GM21360 (cell line): ENCODE data around the gene SH3BP5L.
A peak's percentile ranks its signal among the peaks of the same experiment; 100 is the strongest.

ENCODE experiments used
- ATAC-seq: cut with Tn5 transposase; IDR thresholded peaks from one replicate; pipeline ENCODE4 v1.9.1; 2021; ENCODE audit warnings: mild to moderate bottlenecking, moderate library complexity; ENCODE audit not compliant: unreplicated experiment

SH3BP5L gene

DNA sequence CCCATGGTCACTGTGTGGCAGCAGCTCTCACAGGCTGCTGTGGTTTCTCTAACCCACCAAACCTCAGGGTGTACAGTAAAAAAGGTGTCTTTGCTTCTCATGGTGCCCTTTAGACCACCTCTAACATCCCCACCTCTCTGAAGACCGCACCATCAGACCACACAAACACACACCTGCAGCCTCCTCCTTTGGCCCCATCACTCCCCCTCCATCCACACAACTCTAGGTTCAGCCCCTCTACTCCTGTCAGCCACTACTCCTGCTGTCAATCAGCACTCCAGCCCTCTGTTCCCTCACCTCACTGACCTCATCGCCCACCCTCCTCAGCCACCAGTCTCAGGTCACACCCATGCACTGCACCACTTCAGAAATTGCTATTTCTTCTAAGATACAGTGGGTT is 25.7 kb upstream of the SH3BP5L start:
- no peak for ATAC-seq

DNA sequence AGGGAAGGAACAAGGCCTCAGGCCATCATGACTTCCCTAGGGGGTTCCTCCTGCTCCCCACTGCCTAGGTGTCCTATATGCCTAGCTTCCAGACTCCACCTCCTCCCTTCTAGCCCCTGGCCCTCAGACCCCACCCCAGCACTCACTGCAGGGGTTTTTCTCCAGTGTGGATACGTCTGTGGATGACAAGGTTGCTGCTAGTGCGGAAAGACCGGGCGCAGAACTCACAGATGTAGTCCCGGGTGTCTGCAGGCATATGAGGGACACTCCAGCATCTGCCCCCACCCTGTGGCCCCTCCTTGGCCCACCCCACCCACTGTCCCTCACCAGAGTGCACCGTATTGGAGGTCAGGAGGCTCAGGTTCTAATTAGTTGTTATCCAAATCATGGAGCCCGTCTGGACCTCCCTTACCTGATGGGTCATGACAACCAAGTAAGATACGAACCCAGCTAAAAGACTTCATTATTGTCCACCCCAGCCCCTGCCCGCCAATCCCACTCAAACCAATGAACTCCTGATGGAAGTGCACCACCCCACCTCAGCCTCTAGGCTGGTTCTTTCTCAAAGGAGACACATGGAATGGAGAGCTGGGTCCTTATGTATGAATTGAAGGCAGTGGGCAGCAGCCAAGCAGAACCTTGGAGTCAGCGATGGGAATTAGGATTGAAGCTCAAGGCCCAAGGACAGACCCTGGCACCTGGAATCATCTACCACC is 25.0 kb upstream of the SH3BP5L start:
- ATAC-seq = no peak

DNA sequence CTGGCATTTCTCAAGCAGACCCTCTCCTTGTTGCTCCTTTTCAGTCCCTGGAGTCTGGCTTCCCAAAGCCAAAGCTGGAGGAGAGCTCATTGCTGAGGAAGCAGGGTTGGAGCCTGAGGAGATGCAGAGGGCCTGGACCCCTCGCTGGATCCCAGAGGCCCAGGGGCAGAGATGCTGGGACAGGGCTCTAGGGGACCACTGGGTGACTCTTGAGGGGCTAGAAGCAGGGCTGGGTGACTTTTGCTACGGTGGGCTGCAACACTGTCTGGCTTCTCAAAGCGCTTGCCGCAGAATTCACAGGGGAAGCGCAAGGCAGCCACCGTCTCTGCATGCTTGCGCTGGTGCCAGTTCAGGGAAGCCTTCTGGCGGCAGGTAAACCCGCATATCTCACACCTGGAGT is 24.4 kb upstream of the SH3BP5L start:
- ATAC-seq = no peak

DNA sequence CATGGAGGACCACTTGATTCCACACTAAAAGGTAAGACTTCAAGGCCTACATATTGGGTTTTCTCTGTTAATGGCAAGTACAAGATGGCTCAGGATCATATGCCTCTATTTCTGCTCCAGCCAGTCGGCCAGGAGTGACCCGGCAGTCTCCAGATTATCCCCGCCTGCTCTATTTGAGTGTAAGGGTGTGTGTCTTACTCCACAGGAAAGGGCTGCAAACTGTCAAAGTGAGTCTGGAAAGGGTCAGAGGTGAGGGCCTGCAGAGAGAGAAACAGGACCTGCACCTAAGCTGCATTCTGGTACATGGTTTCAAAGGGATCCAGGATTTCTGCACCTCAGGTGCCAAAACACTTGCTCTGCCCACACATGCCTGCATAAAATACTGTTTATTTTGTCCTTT is 23.9 kb upstream of the SH3BP5L start:
- ATAC-seq = no peak

DNA sequence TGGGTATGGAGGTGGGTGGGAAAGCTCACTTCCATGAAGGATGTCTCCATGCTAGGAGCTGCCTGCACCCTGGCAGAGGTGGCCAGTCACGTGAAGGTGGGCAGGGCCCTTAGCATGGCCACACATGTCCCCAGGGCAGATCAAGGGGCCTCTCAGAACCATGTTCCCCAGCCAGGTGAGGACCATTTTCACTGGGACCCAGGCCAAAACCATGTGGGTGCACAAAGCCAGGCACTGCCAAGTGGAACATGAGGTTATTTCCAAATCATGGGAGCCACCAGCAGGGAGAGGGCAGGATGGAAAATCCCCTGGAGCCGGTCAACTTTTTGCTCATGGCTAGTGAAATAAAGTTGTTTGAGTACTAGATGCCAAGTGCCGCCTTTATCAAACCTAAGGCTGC is 23.4 kb upstream of the SH3BP5L start:
- no peak for ATAC-seq

DNA sequence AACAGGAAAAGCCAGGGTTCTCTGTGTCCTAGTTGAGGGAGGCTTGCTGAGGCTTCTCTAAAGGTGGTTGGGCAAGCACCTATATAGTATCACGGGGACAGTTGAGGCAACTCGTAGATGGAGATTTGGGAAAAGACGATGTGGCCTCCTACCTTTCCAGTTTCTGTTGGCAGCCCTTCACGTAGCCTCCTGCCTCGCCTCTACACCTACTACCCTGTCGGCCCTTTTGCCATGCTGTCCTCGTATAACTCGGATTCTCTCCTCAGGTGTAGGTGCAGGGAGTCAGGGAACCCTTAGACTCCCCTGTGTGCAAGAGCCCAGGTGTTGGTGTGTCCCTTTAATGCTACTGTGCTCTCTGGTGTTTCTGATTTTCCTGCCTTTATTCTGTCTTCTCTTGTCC is 22.9 kb upstream of the SH3BP5L start:
- ATAC-seq = no peak

DNA sequence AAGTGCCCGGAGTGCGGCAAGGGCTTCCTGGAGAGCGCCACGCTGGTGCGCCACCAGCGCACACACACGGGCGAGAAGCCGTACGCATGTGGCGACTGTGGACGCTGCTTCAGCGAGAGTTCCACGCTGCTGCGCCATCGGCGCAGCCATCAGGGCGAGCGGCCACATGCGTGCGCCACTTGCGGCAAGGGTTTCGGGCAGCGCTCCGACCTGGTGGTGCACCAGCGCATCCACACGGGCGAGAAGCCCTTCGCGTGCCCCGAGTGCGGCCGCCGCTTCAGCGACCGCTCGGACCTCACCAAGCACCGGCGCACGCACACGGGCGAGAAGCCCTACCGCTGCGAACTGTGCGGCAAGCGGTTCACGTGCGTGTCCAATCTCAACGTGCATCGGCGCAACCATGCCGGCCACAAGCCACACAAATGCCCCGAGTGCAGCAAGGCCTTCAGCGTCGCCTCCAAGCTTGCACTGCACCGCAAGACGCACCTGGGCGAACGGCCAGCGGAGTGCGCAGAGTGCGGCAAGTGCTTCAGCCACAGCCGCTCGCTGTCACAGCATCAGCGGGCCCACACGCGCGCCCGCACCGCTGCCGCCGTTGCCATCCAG is 22.3 kb upstream of the SH3BP5L start:
- ATAC-seq = no peak

DNA sequence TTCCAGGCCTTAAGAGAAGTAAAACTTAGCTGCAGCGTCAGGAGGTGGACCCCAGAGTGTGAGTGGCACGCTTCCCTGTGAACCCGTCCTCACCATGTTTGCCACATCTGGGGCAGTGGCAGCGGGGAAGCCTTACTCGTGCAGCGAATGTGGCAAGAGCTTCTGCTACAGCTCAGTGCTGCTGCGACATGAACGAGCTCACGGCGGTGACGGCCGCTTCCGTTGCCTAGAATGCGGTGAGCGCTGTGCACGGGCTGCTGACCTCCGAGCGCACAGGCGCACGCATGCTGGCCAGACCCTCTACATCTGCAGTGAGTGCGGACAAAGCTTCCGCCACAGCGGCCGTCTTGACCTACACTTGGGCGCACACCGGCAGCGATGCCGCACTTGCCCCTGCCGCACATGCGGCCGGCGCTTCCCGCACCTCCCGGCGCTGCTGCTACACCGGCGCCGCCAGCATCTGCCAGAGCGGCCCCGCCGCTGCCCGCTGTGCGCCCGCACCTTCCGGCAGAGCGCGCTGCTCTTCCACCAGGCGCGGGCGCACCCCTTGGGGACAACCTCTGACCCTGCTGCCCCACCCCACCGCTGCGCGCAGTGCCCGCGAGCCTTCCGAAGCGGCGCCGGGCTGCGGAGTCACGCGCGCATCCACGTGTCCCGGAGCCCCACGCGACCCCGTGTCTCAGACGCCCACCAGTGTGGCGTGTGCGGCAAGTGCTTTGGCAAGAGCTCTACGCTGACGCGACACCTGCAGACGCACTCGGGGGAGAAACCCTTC is 21.7 kb upstream of the SH3BP5L start:
- no peak for ATAC-seq

DNA sequence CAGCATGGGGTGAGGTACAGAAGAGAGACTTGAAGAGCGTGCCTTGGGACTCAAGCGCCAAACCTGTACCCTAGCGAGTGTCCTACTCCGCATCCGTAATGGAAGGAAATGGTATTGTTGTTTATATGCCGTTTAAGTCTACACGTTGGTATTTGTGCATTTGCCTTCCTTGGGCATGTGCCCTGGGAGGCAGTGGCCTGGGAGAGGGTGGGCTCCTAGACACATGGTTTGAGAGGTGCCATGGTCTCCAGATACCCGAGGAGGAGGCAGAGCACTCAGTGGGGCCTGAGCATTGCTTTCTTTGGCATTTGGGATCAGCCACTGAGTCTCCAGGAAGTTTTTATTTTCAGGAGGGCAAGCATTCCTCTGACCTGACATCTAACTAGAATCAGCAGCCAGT is 18.8 kb upstream of the SH3BP5L start:
- no peak for ATAC-seq

DNA sequence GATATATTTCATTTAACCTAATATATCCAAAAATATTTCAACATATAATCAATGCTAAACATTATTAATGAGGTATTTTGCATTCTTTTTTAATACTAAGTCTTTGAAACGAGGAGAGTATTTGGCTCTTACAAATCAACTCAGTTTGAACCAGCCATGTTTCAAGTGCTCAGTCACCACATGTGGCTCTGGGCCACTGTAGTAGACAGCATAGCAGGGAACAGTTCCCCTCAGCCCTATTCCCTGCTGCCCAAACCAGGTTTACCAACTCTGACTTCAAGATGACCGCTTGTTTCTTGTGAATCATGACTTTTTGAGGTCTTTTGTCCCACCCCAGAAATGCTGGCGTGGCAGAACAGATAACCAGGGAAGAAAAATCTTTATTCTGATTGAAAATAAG is 18.0 kb upstream of the SH3BP5L start:
- ATAC-seq = no peak

DNA sequence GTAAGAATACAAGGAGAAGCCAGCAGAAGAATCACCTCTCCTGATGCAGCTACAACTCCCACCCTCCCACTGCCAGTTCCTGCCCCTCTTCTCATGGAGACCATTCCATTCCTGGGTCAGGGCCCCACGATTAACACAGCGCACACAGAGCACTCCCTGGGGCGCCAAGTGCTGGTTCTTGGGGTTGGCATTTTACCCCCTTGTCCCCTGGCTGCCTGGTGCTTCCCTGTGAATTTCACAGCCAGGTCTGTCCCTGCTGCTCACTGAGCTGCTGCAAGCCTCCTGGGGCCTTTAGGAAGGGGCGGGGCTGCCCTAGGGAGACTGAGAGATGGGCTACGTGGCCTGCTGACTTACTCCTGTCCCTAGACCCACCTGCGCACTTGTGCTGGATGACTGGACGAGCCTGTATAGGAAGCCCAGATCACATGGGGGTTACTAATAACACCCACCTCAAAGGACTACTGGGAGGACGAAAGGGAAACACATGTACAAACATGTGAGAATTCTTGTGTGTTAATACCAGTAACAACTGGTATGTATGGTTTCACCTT is 17.1 kb upstream of the SH3BP5L start:
- peak; percentile 39 for ATAC-seq

DNA sequence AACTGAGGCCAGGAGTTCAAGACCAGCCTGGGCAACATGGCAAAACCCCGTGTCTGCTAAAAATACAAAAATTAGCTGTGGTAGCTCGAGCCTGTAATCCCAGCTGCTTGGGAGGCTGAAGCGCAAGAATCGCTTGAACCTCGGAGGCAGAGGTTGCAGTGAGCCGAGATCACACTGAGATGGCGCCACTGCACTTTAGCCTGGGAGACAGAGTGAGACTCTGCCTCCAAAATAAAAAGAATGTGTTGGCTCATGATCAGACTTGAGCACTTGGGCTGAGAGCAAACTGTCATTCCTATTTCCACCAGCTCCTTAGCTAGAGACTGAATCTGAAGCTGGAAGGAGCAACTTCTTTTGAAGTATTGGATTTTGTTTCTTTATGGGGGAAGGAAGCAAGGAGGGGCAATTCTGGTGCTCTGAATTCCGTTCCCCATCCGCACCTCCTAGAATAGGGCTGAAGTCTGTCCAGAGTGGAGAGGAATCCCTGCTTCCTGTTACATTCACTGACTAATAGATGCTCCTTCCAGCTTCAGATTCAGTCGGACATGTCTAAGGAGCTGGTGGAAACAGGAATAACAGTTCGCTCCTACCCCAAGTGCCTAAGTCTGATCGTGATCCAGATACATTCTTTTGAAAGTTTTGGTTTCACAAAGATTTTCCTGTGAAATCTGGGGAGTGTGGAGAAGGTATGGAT is 16.1 kb upstream of the SH3BP5L start:
- no peak for ATAC-seq

DNA sequence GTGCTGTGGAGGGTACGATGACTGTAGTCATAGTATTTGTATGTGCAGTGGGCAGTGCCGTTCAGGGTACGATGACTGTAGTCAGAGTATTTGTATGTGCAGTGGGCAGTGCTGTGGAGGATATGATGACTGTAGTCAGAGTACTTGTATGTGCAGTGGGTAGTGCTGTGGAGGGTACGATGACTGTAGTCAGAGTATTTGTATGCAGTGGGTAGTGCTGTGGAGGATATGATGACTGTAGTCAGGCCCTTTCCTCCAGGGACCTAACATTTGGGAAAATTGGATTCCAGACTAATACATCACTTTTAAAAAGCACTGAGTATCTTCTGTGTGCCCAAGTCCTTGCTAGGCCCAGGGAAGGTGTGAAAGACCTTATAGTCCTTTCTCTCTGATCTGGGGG is 15.2 kb upstream of the SH3BP5L start:
- ATAC-seq = no peak

DNA sequence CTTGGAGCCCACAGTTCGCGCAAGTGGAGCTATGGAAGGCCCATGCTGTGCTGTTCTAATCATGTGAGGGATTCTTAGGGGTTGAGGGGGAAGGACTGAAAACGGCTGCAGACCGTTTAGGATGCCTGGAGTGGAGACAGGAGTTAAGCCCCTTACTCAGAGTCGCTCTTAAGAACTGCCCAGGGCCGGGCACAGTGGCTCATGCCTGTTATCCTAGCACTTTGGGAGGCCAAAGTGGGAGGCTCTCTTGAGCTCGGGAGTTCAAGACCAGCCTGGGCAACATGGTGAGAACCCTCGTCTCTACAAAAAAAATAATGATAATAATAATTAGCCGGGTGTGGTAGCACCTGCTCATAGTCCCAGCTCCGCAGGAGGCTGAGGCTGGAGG is 13.4 kb upstream of the SH3BP5L start:
- no peak for ATAC-seq

DNA sequence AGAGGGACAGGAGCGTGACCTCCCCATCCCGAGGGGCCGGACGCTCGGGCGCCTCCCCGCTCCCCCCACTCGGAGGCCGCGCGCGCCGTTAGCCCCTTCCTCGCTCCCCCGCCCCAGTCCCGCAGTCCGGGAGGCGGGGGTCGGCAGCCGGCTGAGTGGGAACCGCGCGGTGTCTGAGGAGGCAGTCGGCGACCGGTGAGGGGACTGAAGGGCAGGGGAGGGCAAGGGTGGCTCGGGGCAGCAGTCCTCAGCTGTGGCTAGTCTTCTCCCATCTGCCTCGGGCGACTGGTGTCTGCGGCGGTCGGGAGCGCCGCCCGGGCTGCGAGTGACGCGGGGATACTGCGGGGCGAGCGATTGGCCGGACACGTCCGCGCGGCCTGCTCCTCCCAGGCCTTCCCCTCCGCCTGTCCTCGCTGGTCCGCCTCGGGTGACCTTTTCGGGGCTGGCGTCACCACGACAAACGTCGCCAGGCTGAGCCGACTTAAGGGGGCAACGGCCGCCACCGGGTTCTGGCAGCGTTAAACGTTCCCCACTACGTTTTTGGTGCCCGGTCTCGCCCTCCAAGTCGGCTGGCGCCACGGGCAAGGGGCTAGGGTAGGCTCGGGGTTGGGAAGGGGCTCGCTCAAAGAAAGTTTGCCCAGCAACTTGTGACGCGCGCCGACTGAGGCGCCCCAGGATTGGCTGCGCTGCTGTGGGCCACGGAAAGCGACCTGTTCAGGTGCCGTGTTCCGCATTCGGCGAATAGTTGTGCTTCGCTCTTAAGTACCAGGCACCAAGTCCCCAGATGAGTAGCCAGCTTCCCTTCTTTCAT is 12.8 kb upstream of the SH3BP5L start:
- peak; percentile 56 for ATAC-seq

DNA sequence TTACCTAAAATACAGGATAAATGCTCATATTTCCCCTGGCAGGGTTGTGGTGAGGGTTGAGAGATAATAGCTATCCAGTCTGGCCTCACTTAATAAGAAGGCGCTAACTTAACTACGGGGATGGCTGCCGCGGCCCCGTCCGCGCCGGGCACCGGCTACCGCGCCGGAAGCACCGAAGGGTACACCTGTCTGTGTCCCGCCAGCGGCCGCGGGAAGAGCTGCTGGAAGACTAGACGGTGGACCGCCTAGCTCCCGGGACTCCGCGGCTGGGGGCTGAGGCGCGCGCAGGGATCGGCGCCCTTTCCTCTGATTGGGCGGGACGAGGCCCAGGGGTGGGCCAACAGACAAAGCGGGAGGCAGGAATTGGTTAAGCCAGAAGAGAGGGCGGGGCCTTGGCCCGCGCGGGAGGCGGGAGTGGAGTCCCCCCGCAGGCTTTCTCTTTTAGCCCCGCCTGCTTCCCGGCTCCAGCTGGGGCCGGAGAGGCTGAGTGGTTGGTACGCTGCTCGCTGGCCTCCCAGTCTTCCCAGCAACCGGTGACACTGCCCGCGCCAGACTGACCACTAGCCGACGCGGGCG is 12.2 kb upstream of the SH3BP5L start, which contains the start of gene ZNF672:
Gene ZNF672, plus strand, starts transcription at position 444 of the 576 bp plus-strand sequence. CDS start 9,051 bp downstream, outside the sequence.
- ATAC-seq = peak; percentile 78

DNA sequence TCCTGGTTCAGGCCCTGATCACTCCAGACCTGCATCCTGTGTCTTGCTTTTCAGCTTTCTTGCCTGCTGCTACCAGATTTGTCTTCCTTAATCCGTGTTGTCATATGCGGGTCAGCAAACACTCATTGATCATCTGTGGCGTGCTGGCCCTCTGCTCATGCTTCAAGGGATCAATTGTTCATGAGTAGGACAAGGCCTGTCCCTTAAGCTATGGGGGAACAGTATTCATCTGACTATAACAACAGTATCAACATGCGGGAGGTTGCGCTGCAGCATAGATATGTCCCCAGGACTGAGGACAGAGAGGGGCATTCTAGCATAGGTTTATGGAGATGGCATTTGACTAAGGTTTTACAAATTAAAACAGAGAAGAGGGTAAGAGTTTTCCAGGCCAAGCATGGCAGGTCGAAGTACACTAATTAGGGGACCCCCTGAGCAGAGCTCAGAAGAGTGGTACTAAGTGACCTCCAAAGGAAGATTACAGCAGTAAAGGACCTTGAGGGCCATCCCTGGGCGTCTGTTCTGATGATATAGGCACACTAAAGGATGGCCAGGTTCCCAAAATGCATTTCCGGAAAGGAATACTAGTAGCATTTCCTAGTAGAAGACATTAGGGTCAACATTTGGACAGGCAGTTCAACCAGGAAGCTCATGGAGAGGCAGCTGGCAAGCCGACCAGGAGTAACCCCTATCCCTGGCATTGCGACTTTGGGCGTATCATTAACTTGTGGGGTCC is 11.5 kb upstream of the SH3BP5L start:
- ATAC-seq = no peak

DNA sequence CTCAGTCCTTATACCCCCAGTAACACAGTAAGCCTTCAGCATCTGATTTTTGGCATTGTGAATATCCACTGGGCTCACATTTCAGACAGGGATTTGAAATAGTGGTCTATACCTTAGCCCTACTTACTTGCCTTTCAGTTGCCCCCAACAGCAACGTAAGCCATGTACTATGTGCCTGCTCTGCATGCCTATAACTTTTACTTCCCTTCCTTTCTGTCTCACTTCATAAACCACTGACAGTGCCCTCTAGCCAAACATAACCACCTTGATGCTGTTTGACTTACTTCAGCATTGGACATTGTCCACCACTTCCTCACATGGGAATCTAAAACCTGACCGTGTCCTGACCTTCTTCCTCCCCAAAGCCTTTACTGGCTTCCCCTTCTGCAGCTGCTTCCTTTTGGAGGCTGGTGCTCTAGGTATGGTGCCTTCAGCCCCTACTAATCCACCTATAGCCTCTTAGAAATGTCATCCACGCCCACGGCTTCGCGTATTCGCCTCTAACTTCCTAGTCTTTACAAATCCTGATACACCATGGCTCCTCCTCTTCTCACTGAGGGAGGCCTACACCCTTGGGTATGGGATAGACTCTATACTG is 8.7 kb upstream of the SH3BP5L start:
- ATAC-seq = no peak

DNA sequence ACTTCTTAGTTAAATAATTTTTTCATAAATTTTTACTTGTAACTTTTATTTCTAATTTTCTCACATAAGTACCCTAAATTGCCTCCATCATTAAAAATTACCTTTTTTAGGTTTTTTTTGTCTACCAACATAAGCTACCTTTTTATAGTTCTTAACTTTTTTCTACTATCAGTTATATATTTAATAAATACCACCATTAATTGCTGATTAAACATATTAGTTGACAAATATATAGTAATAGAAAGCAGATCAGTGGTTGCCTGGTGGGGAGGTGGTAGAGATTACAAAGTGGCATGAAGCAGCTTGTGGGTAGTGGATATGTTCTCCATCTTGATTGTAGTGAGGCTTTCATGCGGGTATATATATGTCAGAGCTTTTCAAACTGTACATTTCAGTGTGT is 6.1 kb upstream of the SH3BP5L start:
- ATAC-seq = no peak
